GM18909 (cell line): ENCODE data around the gene ATP10B.

ENCODE experiments used
- ATAC-seq: cut with Tn5 transposase; IDR thresholded peaks from one replicate; pipeline ENCODE4 v1.9.1; 2021; ENCODE audit warnings: mild to moderate bottlenecking; ENCODE audit not compliant: unreplicated experiment, poor library complexity

Gene ATP10B

GRCh38 chr5:160646033-160646432 is 206.0 kb downstream of the ATP10B start:
- ATAC-seq = no peak

GRCh38 chr5:160643616-160644240 is 208.3 kb downstream of the ATP10B start:
- no peak for ATAC-seq

DNA sequence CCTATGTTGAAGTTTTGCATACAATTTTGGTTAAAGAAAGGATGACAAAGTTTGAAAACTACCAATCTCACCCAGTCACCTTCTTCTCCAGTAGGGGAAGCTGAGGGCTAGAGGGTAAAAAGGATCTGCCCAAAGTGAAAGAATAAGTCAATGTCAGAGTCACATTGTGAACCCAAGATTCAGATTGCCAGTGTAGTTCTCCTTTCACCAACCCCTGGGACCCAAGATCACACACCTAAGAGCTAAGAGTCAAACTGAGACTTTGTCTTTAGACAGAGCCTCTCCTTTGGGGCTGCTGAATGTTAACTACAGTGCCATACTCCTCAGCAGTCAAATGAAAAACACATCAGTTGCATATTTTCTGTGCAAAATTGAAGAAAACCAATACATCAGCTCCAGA is 210.6 kb downstream of the ATP10B start:
- no peak for ATAC-seq

- no peak for ATAC-seq
Observed at GRCh38 chr5:160640406-160640805, 211.6 kb downstream of the ATP10B start.

DNA sequence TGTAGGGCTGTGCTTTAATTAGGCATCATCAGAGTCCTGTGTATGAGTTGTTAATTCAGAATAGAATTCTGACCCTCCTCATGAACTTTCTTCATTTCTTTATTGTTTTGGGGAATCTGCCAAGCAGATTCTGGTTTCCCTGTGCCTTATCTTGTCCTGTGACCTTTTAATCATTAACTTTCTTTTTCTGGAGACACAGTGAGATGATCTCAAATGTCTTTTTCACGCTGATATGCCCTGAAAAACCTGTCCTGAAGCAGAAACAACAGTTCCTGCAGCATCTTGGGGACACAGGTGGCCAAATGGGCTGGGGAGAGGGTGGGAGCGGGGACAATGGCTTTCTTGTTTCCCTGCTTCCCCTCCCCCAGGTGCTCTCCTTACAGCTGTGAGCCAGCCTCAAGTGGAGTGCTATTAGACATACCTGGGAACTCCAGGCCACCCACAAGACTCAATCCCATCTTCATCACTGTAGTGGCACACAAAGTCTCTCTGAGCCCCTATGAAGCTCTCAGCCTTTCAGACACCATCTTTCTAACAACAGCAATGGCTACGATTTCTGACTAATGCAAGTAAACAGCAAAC is 213.8 kb downstream of the ATP10B start:
- no peak for ATAC-seq

DNA sequence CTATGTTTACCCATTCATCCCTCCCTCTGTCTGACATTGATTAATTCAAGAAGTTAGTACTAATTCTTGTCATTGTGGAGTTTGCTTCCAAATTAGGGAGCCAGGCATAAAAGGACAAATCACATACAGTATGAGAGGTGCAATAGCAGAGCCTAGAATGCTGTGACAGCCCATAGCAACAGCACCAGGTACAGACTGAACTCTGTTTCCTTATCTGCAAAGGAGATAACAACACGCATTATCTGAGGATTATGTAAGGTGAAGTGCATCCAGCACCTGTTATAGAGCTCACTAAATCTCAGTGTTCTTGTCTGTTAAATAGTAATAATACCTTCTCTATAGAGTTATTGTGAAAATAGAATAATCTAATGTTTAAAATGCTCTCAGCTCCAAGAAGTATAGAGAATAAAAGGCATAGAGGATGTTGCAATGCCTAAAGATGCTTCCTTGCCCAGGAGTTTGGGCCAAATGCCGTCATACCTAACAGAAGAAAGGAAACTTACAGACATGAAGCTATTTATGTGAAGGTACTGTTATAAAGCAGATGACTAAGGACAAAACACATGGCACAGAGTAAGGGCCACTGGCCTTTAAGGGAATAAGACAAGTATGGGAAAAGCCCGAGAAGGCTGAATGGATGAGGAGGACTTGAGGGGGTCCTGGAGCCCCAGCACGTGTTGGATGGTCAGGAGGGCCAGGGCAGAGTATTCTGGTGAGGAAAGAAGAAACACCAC is 214.5 kb downstream of the ATP10B start:
- ATAC-seq = no peak

GRCh38 chr5:160635663-160636062 is 216.3 kb downstream of the ATP10B start:
- ATAC-seq = no peak

- ATAC-seq = no peak
Observed at GRCh38 chr5:160635046-160635445, 217.0 kb downstream of the ATP10B start.

DNA sequence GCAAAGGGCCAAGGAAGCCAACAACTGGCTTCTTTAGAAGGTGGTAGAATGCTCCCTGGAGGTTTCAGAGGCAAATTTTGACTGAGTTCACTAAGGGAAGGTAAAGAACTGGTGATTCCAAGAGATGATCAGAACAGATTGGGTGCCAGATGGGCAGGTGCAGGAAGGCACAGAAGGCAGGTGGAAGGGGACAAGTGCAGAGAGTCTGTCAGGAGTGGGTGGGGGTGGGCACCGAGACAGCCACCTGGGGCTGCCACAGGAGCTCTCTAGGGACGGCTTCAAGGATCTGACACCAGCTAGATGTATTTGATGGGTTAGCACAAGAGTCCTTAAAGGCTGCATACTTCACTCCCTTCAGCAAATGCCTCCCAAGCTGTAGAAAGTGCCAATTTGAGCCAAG is 223.0 kb downstream of the ATP10B start:
- no peak for ATAC-seq

GRCh38 chr5:160628619-160628968 is 223.4 kb downstream of the ATP10B start:
- ATAC-seq = no peak

GRCh38 chr5:160627921-160628618 is 223.9 kb downstream of the ATP10B start:
- no peak for ATAC-seq

GRCh38 chr5:160626322-160626721 is 225.7 kb downstream of the ATP10B start:
- ATAC-seq = no peak

DNA sequence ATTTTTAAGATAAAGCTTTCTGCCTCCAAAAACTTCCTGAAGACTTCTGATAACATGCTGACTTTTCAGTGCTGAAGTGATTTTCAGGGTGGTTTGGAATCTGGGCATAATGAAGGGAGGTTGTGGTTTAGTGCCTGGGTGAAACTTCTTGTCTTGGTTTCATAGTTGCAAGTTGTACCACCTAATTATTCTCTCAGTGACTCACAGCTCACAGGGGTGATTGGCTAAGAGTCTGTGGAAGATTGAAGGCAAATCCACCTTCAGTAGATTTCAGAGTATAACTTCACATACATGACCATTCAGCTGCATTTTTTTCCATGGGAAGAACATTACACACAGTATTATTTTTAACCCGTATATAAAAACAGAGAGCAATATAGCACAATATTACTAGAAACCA is 230.5 kb downstream of the ATP10B start:
- no peak for ATAC-seq

- no peak for ATAC-seq
Observed at GRCh38 chr5:160620401-160620800, 231.6 kb downstream of the ATP10B start.

DNA sequence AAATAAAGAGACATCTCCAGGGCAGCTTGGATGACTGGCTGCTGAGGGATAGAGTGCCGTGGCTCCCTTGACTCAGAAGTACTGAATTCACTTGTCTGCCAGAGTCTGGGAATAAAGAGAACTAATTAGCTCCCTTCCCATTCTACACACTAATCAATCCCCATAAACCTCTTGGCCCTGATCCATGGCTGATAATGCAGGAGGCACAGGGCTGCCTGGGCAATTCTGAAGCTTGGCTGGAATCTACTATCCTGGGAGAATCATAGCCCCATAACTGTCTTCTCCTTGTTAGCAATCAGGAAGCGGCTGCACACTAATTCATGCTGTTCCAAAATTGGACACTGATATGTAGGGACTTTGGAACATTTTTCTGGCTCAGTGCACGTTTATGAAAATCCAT is 232.6 kb downstream of the ATP10B start:
- no peak for ATAC-seq

DNA sequence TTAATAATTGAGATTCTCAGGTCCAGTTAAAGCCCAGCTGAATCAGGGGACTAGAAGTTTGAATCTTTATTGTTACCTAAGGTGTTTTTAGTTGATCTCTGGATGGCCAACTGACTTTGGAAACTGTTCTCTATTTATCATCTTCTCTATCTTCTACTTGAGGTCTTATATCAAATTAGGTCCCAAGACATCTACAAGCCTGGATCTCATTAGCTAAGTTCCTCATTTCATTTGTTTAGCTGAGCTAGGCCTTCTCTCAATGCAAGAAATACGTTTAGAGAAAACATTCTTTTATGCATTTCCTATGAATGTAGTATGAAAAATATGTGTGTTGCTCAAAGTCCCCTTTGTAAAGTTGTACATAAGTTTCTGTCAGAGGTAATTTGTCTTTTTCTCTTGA is 233.7 kb downstream of the ATP10B start:
- ATAC-seq = no peak

GRCh38 chr5:160616712-160617497 is 235.1 kb downstream of the ATP10B start:
- ATAC-seq = no peak

DNA sequence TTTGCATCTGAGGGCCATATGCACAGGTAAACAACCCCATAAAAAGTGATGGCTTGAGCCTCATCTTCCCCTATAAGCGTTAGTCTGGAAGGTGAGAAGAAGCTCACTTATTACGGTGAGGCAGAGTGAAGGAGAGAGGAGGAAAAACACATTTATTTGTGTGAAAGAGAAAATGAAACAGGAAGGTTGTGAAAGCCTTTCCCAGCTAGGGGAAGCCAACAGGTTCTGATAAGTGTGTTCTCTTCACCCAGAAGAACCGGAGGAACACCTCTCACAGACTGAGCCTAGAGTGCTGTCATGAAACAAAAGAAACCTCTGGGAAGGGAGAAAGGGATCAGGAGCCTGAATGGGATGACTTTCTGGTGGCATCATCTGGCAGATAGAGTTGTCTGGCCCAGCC is 237.9 kb downstream of the ATP10B start:
- no peak for ATAC-seq

DNA sequence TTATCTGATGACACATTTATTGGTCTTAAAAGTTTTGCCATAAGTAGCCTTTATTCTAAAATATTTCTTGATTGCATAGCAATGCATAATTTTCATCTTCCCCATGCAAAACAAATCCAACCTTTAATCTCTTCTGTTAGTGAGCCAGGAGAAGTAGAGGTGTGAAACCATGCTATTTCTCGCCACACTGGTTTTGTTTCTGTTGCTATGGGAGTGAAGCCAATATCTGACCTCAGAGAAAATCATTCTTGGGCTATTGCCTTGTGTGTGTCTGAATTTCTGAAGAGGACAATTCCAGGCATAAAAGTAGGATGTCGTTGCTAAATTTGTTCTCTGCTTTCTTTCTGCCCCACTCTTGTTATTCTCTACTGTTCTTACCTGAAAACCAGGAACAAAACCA is 246.7 kb downstream of the ATP10B start:
- ATAC-seq = no peak

DNA sequence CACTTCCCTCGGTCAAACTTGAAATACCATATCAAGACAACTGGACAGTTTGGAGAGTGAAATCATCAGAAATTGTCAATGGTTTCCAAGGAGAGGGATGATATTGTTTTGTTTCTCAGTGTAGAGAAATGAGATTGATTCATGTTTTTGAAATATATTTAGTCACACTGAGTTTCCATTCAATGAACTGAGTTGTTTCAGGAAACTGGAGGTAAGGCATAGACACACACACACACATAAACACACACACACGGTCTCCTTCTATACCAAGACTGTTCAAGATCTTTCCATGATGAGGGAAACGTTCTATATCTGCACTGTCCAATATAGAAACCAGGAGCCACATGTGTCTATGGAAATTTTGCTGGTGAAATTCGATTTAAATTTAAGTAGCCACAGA is 247.5 kb downstream of the ATP10B start:
- no peak for ATAC-seq

DNA sequence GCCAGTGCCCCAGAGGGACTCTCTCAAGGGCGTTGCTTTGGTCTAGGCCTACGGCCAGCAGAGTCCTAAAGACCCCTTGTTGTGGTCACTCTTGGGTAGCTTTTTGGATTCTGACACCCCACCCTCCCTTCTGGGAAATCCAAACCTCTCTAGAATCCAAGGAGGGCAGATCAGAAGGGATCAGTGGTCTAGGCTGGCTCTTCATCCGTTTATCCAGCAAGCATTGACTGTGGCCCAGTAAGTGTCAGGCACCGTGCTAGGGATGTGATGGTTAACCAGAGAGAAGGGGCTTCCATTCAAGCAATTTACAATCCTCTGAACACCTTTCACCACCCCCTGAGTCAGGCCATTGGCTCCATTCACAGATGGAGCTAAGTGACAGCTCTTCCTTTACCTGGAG is 249.3 kb downstream of the ATP10B start:
- ATAC-seq = no peak
